Stimulated activated naive CD8-positive, alpha-beta T cell treated with anti-CD3 and anti-CD28 coated beads, Interleukin-15, Interleukin-2, amounts not matched to agents 100 ng/mL and 50 ng/mL, for 24 hours (primary cell): ENCODE measurements around the gene KCND3.

Experiments
- H3K27ac Mint-ChIP-seq: one replicate; pipeline ENCODE4 v1.8.0; 2021; ENCODE audit warnings: mild to moderate bottlenecking, mixed read lengths
- H3K27me3 Mint-ChIP-seq: one replicate; pipeline ENCODE4 v1.8.0; 2021; ENCODE audit warnings: mixed read lengths
- H3K36me3 Mint-ChIP-seq: one replicate; pipeline ENCODE4 v1.8.0; 2021; ENCODE audit warnings: low read depth, mixed read lengths
- H3K4me1 Mint-ChIP-seq: one replicate; pipeline ENCODE4 v1.8.0; 2021; ENCODE audit warnings: low read depth, mixed read lengths
- H3K4me3 Mint-ChIP-seq: one replicate; pipeline ENCODE4 v1.8.0; 2021; ENCODE audit warnings: mild to moderate bottlenecking, mixed read lengths
- H3K9me3 Mint-ChIP-seq: one replicate; pipeline ENCODE4 v1.8.0; 2021; ENCODE audit warnings: mixed read lengths

Gene KCND3

DNA sequence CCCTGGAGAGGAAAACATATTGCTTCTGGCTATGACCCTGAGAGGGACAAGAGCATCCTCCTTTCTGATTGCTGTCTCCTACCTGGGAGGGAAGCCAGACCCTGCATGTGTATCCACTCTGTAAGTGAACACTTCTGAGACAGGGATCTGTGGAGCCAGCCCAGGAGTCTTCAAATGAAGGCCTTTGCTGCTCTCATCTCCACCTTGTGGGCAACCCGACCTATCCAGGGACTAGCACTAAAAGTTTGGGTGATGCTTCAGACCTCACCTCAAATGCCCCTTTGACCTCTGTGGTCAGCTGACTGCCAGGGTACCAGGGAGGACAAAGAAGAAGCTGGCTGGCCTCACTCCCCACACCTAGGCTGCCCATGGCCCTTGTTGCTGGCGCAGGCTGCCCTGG, 64.7 kb downstream of the KCND3 start:
- H3K27me3 Mint-ChIP-seq: peaks cover 15% of the 10 kb centered on the region
- no peak overlapping the region for H3K27ac Mint-ChIP-seq
- H3K9me3 Mint-ChIP-seq: no peaks in the 10 kb centered on the region
- no peaks in the 10 kb centered on the region for H3K36me3 Mint-ChIP-seq
- H3K4me1 Mint-ChIP-seq: peaks cover 4% of the 10 kb centered on the region
- H3K4me3 Mint-ChIP-seq: no peak overlapping the region

GRCh38 chr1:111923766-111924165, 65.7 kb downstream of the KCND3 start:
- Mint-ChIP-seq H3K36me3 (no peaks in the 10 kb centered on the region), H3K27me3 (peaks cover 23% of the 10 kb centered on the region), H3K4me3 (no peak overlapping the region), H3K27ac (no peak overlapping the region), H3K9me3 (no peaks in the 10 kb centered on the region), H3K4me1 (peaks cover 4% of the 10 kb centered on the region)

DNA sequence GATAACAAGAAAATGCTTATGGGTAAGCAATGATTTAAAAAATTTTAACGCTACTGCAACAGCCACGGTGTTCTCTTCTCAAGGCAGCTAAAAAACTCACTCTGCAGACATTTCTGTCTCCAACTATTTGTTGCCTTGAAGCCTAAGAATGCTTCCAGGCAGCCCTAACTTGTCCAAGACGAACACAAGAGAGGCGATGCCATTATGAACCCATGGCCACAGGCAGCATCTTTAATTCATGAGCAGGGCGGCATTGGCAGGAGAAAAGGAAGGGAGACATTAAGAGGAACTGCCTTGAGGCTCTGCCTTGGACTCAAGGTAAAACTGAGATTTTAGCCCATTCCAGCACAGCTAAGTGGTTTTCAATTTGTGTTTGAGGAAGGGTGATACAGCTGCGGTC, 67.5 kb downstream of the KCND3 start:
- Mint-ChIP-seq H3K4me1 (peaks cover 4% of the 10 kb centered on the region), H3K27me3 (peaks cover 33% of the 10 kb centered on the region), H3K27ac (no peak overlapping the region), H3K36me3 (no peaks in the 10 kb centered on the region), H3K9me3 (no peaks in the 10 kb centered on the region), H3K4me3 (no peak overlapping the region)

DNA sequence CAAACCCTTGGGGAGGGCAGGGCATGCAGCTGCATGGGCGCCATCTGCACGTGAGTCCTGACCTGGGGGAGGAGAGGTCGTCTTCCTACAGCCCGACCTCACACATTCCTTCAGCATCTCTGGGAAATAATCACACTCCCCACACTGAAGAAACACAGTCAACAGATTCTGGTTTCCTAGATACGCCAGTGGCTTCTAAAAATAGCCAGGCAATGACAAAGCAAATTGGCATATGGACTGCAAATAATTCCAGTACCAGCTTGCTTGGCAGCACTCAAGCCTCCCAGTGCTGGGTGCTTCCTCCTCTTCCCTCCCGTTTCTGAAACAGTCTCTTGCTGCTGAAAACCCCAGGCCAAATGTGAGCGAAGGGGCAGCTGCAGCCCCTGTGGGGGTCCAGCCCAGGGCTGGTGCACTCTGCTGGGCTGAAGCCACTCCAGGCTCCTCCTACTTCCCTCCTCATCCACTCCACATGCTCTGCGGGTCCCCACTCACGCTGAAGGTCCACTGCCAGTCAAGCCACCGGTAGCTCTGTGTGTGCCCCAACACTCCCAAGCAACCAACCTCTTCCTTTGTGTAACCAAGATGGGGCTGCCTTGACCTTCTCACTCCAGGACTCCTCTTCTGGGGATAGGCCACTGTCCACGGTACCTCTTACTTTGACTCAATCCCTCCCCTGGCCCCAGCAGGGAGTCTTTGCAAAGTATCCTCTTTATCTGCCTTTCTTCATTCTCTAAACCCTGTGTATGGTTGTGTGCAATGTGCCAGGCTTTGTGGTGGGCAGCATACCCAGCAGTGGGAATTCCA, 69.0 kb downstream of the KCND3 start:
- Mint-ChIP-seq H3K27me3 (peaks cover 37% of the 10 kb centered on the region), H3K27ac (no peak overlapping the region), H3K4me3 (no peak overlapping the region), H3K9me3 (no peaks in the 10 kb centered on the region), H3K4me1 (peaks cover 4% of the 10 kb centered on the region), H3K36me3 (no peaks in the 10 kb centered on the region)

DNA sequence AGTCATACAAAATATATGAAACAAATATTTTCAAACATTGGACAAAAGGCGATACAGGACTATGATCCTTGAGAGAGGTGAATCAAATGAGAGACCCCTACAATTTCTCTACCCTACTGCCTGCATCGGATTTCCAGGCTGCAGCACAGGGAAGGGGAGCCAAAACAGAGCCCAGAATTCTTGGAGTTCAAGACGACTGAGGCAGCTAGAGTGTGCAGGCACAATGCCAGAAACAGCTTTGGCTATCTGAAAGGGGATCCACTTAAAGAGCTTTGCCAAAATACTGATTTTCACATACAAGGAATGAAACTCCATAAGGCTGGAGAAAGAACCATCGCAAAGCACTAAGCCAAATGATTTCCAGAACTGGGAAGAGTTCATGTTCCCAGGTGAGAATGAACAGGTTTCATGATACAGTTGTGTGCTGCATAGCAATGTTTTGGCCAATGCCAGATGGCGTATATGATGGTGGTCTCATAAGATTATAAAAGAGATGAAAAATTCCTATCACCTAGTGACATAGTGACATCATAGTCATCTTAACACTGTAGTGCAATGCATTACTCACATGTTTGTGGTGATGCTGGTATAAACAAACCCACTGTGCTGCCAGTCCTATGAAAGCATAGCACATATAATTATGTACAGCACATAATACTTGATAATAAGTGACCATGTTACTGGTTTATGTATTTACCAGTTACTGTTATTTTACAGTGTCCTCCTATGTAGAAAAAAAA, 77.5 kb downstream of the KCND3 start:
- Mint-ChIP-seq H3K4me1 (no peaks in the 10 kb centered on the region), H3K4me3 (no peak overlapping the region), H3K36me3 (no peaks in the 10 kb centered on the region), H3K27ac (no peak overlapping the region), H3K9me3 (peaks cover 3% of the 10 kb centered on the region), H3K27me3 (peaks cover 36% of the 10 kb centered on the region)

- Mint-ChIP-seq H3K9me3 (peaks cover 3% of the 10 kb centered on the region), H3K36me3 (no peaks in the 10 kb centered on the region), H3K27me3 (peaks cover 43% of the 10 kb centered on the region), H3K4me1 (no peaks in the 10 kb centered on the region), H3K4me3 (no peak overlapping the region), H3K27ac (no peak overlapping the region)
These were observed 78.4 kb downstream of the KCND3 start for GRCh38 chr1:111911061-111911460.

DNA sequence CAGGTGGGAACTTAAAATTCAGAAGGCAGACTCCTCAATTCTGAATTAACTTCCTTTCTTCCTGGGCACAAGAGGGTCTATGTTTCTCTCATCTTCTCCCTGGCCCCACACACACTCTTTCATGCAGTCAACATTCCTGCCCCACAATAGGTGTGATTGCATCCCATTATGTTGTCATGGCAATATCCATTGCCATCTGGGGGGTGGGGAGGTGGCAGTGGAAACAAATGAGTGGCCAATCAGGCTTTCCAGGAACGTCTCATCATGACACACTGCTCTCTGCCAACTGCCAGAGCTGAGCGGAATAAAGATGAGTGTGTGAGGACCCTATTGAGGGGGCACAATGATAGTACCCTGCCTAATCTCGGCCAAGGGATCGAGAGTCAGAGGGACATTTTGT, 80.4 kb downstream of the KCND3 start:
- peaks cover 12% of the 10 kb centered on the region for H3K4me1 Mint-ChIP-seq
- H3K36me3 Mint-ChIP-seq: no peaks in the 10 kb centered on the region
- peaks cover 3% of the 10 kb centered on the region for H3K9me3 Mint-ChIP-seq
- H3K27ac Mint-ChIP-seq: no peak overlapping the region
- H3K4me3 Mint-ChIP-seq: no peak overlapping the region
- peaks cover 44% of the 10 kb centered on the region for H3K27me3 Mint-ChIP-seq

GRCh38 chr1:111908011-111908621, 81.4 kb downstream of the KCND3 start:
- no peaks in the 10 kb centered on the region for H3K36me3 Mint-ChIP-seq
- H3K4me3 Mint-ChIP-seq: no peak overlapping the region
- H3K27ac Mint-ChIP-seq: no peak overlapping the region
- peaks cover 39% of the 10 kb centered on the region for H3K27me3 Mint-ChIP-seq
- peaks cover 12% of the 10 kb centered on the region for H3K4me1 Mint-ChIP-seq
- H3K9me3 Mint-ChIP-seq: no peaks in the 10 kb centered on the region

DNA sequence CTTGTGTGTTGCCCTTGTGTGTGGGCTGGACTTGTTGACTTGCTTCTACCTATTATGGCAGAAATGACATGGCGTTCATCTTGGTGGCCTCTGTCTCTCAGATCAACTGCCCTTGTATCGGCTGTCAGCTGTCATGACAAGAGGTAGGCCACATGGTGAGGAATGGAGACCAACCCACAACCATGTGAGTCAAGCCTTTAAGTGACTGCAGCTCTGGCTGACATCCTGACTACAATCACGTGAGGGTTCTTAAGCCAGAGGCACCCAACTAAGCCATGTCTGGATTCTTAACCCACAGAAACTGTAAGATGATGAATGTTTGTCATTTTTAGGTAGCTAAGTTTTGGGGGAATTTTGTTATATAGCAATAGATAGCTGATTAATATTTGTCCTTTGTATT, 82.1 kb downstream of the KCND3 start:
- Mint-ChIP-seq H3K27ac (no peak overlapping the region), H3K4me3 (no peak overlapping the region), H3K27me3 (peaks cover 39% of the 10 kb centered on the region), H3K9me3 (no peaks in the 10 kb centered on the region), H3K36me3 (no peaks in the 10 kb centered on the region), H3K4me1 (peaks cover 12% of the 10 kb centered on the region)

GRCh38 chr1:111906816-111907215, 82.7 kb downstream of the KCND3 start:
- no peak overlapping the region for H3K27ac Mint-ChIP-seq
- H3K9me3 Mint-ChIP-seq: no peaks in the 10 kb centered on the region
- peaks cover 12% of the 10 kb centered on the region for H3K4me1 Mint-ChIP-seq
- H3K27me3 Mint-ChIP-seq: peaks cover 39% of the 10 kb centered on the region
- H3K36me3 Mint-ChIP-seq: no peaks in the 10 kb centered on the region
- no peak overlapping the region for H3K4me3 Mint-ChIP-seq

GRCh38 chr1:111906111-111906510, 83.4 kb downstream of the KCND3 start:
- Mint-ChIP-seq H3K27me3 (peaks cover 39% of the 10 kb centered on the region), H3K4me1 (peaks cover 12% of the 10 kb centered on the region)

DNA sequence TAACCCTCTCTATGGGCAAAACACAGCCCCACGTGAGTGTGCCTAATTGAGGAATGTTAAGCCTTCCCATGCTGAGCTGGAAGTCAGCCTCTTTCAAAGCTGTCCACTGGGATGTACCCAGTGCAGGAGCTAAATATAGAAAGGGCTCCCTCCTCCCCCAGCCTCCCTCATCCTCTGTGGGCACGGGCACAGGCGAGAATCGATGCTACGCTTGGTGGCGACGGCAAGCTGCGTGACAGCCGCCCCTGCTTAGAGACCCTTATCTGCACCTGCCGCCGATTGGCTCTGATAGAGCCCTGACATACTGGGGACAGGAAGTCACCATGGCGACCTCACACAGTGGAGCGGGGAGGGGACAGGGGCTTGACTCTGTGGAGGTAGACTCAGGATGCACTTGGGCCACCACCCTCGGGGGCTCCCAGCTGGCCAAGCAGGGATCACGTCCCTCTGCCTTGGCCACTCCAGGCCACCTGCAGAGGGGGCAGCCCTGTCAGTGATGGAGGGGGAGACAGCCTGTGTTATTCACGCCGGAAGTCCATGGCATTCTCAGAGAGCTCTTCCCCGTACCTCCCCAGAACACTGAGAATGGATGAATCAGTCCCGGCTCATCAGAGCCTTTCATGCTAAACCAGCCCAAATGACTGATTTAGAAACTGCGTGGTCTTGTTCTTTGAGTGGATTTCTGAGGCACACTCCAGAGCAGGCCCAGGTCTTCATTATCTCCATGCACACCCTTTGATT, 84.8 kb downstream of the KCND3 start:
- peaks cover 35% of the 10 kb centered on the region for H3K27me3 Mint-ChIP-seq
- H3K4me3 Mint-ChIP-seq: no peak overlapping the region
- H3K4me1 Mint-ChIP-seq: peaks cover 12% of the 10 kb centered on the region
- no peaks in the 10 kb centered on the region for H3K36me3 Mint-ChIP-seq
- H3K9me3 Mint-ChIP-seq: no peaks in the 10 kb centered on the region
- peak overlapping the region; percentile 38 for H3K27ac Mint-ChIP-seq

More at GRCh38 chr1:111906111-111906510, 83.4 kb downstream of the KCND3 start:
- H3K9me3 Mint-ChIP-seq: no peaks in the 10 kb centered on the region
- H3K36me3 Mint-ChIP-seq: no peaks in the 10 kb centered on the region
- H3K4me3 Mint-ChIP-seq: no peak overlapping the region
- H3K27ac Mint-ChIP-seq: no peak overlapping the region

- peaks cover 28% of the 10 kb centered on the region for H3K27me3 Mint-ChIP-seq
- no peak overlapping the region for H3K4me3 Mint-ChIP-seq
- H3K4me1 Mint-ChIP-seq: peaks cover 12% of the 10 kb centered on the region
- no peak overlapping the region for H3K27ac Mint-ChIP-seq
- H3K9me3 Mint-ChIP-seq: no peaks in the 10 kb centered on the region
- no peaks in the 10 kb centered on the region for H3K36me3 Mint-ChIP-seq
These were observed 85.5 kb downstream of the KCND3 start for GRCh38 chr1:111903871-111904449.

DNA sequence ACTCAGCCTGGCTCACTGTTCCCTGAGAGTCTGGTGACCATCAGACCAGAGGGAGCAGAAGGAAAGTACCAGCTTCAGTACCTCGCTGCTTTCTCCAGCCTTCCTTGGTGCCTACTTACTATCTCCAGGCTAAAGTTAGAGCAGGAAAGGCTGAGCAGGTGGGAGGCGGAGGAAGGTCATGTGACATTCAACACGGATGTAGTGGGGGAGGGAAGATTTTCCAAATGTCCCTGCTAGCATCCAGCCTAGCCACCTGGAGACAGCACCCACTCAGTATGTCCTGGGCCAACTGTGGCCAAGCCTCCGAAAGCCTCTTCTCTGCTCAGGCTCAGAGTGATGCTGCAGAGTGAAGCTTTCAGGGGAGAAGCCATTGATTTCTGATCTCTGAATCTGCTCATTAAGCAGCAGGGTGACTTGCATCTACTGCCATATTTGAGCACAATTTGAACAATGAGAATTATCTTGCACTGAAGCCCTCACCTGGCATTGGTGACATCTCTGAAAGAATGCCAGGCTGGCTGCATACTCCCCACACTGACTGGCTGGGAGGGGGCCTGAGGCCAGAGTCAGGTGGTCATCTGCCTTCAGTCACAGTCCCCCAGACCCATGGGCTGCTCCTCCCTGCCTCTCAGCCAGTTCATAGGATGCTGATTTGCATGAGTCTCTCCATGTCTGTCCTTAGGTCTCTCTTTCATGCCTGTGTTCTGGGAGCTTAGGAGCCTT, 86.2 kb downstream of the KCND3 start:
- H3K27ac Mint-ChIP-seq: no peak overlapping the region
- peaks cover 25% of the 10 kb centered on the region for H3K27me3 Mint-ChIP-seq
- no peaks in the 10 kb centered on the region for H3K36me3 Mint-ChIP-seq
- H3K4me1 Mint-ChIP-seq: peaks cover 12% of the 10 kb centered on the region
- H3K4me3 Mint-ChIP-seq: no peak overlapping the region
- no peaks in the 10 kb centered on the region for H3K9me3 Mint-ChIP-seq
